ENCODE measurements around the gene SNRNP70. TPM values are rescaled to one million over a fixed set of nuclear protein-coding genes. Genes with fewer than 3 reads are reported as not detected.

The SNRNP70 gene
- 178 and 179 TPM in 2 replicates for total RNA-seq

GRCh38 chr19:49085020-49085867, at the start of gene SNRNP70:
Gene SNRNP70 (plus strand): TSS chr19:49085451. CDS start chr19:49086415, 964 bp downstream.

GRCh38 chr19:49036815-49037214, 48.4 kb upstream of the SNRNP70 start, which contains the start of gene CGB1:
Gene CGB1 (minus strand): TSS chr19:49036895. CDS start chr19:49036711, 184 bp downstream.

DNA sequence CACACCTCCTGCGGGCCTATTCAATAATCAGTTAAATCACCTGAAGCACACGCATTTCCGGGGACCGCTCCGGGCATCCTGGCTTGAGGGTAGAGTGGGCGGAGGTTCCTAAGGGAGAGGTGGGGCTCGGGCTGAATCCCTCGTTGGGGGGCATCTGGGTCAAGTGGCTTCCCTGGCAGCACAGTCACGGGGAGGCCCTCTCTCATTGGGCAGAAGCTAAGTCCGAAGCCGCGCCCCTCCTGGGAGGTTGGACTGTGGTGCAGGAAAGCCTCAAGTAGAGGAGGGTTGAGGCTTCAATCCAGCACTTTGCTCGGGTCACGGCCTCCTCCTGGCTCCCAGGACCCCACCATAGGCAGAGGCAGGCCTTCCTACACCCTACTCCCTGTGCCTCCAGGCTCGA, 41.7 kb upstream of the SNRNP70 start, which contains the start of gene CGB5:
TSS of gene CGB5 (plus strand) at position 301 of the 400 bp plus-strand sequence. CDS start 362 bp downstream, outside the sequence.

DNA sequence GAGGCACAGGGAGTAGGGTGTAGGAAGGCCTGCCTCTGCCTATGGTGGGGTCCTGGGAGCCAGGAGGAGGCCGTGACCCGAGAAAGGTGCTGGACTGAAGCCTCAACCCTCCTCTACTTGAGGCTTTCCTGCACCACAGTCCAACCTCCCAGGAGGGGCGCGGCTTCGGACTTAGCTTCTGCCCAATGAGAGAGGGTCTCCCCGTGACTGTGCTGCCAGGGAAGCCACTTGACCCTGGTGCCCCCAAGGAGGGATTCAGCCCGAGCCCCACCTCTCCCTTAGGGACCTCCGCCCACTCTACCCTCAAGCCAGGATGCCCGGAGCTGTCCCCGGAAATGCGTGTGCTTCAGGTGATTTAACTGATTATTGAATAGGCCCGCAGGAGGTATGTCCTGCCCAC, 36.2 kb upstream of the SNRNP70 start, which contains the start of gene CGB8:
TSS of gene CGB8 (minus strand) at position 101 of the 400 bp plus-strand sequence. CDS start 372 bp downstream, outside the sequence.

DNA sequence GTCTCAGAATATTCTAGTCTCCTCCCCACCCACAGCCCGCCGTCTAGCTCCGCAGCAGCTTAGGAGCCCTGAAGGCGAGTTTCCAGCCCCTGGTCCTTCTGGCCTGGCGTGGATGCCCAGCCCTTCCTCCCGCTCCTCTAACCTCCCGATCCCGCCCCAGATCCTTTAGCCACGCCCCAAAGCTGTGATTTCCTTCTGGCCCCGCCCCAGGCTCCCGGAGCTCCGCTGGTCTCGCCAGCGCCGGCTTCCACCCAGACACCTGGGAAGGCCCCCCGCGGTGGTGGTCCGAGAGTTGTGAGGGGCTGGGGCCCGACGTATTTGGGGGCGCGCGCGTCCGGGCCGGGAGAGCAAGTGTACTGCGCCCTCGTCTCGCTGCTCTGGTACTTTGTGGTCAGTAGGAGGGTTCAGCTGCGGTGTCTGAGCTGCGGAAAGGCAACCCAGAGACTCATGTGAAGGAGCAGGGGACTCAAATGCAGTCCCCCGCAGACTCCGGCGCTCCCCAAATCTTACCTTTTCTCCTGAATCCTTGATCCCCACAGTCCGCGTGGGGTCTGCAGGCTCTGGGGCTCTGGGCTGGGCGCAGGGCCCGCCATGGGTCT, 27.5 kb upstream of the SNRNP70 start, which contains the start of gene CGB7:
TSS of gene CGB7 (minus strand) at position 114 of the 599 bp plus-strand sequence. CDS start 2,374 bp downstream, outside the sequence.

DNA sequence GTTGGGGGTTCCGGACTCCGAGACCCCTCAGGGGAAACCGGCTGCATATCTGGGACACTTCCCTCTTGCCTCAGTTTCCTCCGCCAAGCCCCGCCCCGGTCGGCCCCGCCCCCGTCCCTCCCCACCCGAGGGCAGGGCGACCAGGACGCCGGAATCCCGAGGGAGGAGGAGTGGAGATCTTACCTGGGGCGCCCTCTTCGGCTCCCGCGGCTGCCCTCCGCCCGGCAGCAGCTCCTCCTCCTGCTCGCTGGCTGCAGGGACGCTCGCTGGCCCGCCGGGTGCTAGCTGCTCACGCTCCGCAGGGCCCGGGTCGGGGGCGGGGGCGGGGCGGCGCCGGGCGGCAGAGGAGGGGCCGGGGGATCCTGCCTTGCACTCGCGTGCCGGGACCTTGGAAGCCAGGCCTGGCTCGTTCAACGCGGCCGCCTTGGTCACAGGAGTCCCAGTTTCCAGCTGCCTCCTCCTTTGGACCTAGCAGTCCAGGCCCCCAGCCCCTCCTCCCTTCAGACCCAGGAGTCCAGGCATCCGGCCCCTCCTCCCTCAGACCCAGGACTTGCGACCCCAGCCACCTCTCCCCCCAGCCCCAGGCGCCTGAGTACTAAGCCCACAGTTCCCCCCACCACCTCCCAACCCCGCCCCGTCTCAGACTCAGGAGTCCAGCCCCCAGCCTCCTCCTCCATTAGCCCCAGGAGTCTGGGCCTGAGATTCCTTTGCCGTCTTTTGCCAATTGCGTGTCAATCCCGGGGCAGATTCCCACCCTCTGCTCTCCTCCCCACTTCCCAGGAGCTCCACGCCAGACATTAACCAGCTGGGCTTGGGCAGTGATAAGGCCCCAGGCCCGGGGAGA, 20.3 kb upstream of the SNRNP70 start, which contains the start of gene NTF4:
TSS of gene NTF4 (minus strand) at position 51 of the 844 bp plus-strand sequence. CDS start 2,821 bp downstream, outside the sequence.

GRCh38 chr19:49113762-49114629, 28.7 kb downstream of the SNRNP70 start, which contains the start of gene LIN7B:
Gene LIN7B (plus strand): TSS chr19:49114370. CDS start chr19:49114405, 35 bp downstream.

GRCh38 chr19:49118565-49119410, 33.5 kb downstream of the SNRNP70 start, which contains the start of gene C19orf73:
Gene C19orf73 (minus strand): TSS chr19:49119143. CDS start chr19:49119022, 121 bp downstream.

DNA sequence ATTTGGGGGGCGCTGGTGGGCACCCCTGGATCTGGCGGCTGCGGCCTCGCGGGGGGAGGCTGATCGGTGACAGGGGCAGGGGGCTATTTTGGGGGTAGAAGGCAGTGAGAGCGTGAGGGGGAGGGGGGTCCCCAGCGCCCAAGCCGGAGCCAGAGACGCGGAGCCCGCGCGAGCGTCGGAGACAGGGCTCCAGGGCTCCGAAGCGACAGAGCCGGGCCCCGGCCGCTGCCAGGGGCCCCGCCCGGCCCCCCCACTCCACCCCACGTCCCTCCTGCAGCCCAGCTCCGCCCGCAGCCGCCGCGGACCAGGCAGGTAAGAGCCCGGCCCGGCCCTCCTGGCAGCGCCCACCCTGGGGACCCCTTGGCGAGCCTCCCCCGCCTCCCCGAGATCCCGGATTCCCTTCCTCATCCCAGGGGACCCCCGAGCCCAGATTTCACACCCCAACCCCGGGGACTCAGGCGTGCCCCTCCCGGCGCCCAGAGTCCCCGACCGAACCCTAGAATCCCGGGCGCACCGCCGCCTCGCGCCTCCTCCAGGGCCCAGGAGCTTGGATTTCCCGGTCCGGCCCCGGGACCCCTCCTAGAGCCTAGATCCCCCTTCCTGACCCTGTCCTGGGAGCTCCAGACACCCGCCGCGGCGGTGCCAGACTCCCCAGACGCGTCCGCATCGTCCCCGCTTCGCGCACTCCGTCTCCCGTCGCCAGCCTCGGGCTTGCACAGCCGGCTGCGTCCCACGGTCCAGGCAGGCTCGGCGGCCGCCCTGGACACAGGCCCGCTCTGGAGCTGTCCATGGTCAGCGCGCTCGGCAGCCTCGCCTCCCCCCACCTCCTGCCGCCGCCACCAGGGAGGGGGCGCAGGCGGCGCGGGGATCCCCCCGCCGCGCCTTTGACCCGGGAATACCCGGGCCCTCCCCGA, 34.4 kb downstream of the SNRNP70 start, which contains the start of gene PPFIA3:
TSS of gene PPFIA3 (plus strand) at position 134 of the 914 bp plus-strand sequence. CDS start 8,330 bp downstream, outside the sequence.

GRCh38 chr19:49155005-49155819, 70.0 kb downstream of the SNRNP70 start, which contains the start of gene HRC:
Gene HRC (minus strand): TSS chr19:49155396. CDS start chr19:49155237, 159 bp downstream.

GRCh38 chr19:49157445-49158224, 72.4 kb downstream of the SNRNP70 start, which contains the start of gene TRPM4:
Gene TRPM4 (plus strand): TSS chr19:49157792. CDS start chr19:49157867, 75 bp downstream.

Other genes with a start within 250 kb of the SNRNP70 start
- gene HSD17B14, start 249.0 kb upstream of the SNRNP70 start, total RNA-seq, result 2.7 and 6.5 TPM in 2 replicates
- gene PLEKHA4, start 216.8 kb upstream of the SNRNP70 start, total RNA-seq, result 11.4 and 20.1 TPM in 2 replicates
- gene PPP1R15A, start 213.0 kb upstream of the SNRNP70 start, total RNA-seq, result 23.3 and 33.8 TPM in 2 replicates
- 0.17 and 0.45 TPM in 2 replicates for gene TULP2, start 186.7 kb upstream of the SNRNP70 start, total RNA-seq
- 166 and 176 TPM in 2 replicates for gene NUCB1, start 185.1 kb upstream of the SNRNP70 start, total RNA-seq
- gene DHDH, start 151.8 kb upstream of the SNRNP70 start, total RNA-seq, result not detected in 2 replicates
- gene BAX, start 130.6 kb upstream of the SNRNP70 start, total RNA-seq, result 127 and 135 TPM in 2 replicates
- gene FTL, start 120.1 kb upstream of the SNRNP70 start, total RNA-seq, result 3,185 and 3,463 TPM in 2 replicates
- 28.7 and 30.8 TPM in 2 replicates for gene GYS1, start 92.1 kb upstream of the SNRNP70 start, total RNA-seq
- gene RUVBL2, start 91.6 kb upstream of the SNRNP70 start, total RNA-seq, result 350 and 368 TPM in 2 replicates
- 0.45 TPM in 1 of 2 replicates, not detected in the other for gene LHB, start 68.4 kb upstream of the SNRNP70 start, total RNA-seq
- gene CGB3, start 61.1 kb upstream of the SNRNP70 start, total RNA-seq, result not detected in 2 replicates
- gene CGB2, start 53.6 kb upstream of the SNRNP70 start, total RNA-seq, result 0.34 TPM in 1 of 2 replicates, not detected in the other
- gene CGB1, start 48.6 kb upstream of the SNRNP70 start, total RNA-seq, result 2.9 TPM in 1 of 2 replicates, not detected in the other
- gene CGB5, start 41.6 kb upstream of the SNRNP70 start, total RNA-seq, result not detected in 2 replicates
- gene CGB8, start 36.3 kb upstream of the SNRNP70 start, total RNA-seq, result not detected in 2 replicates
- gene CGB7, start 27.7 kb upstream of the SNRNP70 start, total RNA-seq, result 0.30 and 0.34 TPM in 2 replicates
- gene NTF4, start 20.6 kb upstream of the SNRNP70 start, total RNA-seq, result not detected in 2 replicates
- gene KCNA7, start 12.8 kb upstream of the SNRNP70 start, total RNA-seq, result not detected in 2 replicates
- gene LIN7B, start 28.9 kb downstream of the SNRNP70 start, total RNA-seq, result 4.7 and 5.2 TPM in 2 replicates
- gene C19orf73, start 33.7 kb downstream of the SNRNP70 start, total RNA-seq, result 2.2 and 3.3 TPM in 2 replicates
- gene PPFIA3, start 34.1 kb downstream of the SNRNP70 start, total RNA-seq, result 2.2 TPM in 2 replicates
- gene HRC, start 69.9 kb downstream of the SNRNP70 start, total RNA-seq, result not detected in 2 replicates
- 10.4 and 12.1 TPM in 2 replicates for gene TRPM4, start 72.3 kb downstream of the SNRNP70 start, total RNA-seq
- gene SLC6A16, start 239.7 kb downstream of the SNRNP70 start, total RNA-seq, result 0.59 TPM in 1 of 2 replicates, not detected in the other
- gene CD37, start 250.0 kb downstream of the SNRNP70 start, total RNA-seq, result not detected in 2 replicates

All from bronchus fibroblast of lung (primary cell).